ENCODE measurements around the gene CXorf49B. TPM values are rescaled to one million over a fixed set of nuclear protein-coding genes. Genes with fewer than 3 reads are reported as not detected.
"Not testable (repeated sequence)": the region's sequence is repeated elsewhere in the genome, so short reads cannot be mapped to it uniquely, and the experiment has no call there.

The CXorf49B gene
- total RNA-seq, 1 donor from 2014 or later, result not detected

DNA sequence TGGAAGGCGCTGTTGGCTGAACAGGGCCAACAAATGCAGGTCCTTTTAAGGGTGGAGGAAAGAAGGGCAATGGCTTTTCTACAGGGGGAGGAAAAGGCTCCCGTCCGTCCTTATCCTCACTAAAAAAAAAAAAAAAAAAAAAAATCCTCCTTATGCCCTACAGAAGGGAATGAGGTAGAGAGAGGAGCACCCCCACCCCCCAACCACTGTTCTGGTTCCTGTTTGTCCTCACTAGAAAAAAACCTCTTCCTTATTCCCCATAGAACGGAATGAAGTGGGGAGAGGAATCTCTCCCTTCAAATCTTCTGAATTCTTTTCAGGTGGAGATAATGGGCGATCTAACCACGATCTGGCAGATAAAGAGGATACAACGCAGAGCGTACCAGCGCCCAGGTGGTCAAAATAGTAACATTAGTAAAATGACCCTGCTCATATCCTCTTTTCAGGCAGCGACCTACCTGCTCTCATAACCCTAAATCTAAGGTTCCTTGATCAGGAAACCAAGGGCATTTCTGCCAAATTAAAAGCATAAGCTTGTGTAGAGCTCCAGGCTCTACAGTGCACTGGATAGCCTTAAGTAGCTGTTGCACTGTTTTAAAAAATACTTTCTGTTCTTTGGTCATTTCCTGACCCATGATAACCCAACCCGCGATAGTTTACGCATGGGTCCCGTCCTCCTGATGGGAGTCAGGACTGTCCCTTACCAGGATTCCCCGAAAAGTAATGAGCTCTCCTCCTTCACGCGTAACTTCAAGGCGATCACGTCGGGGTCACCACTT lies 20.6 kb downstream of the CXorf49B start:
- H3K9me3 Mint-ChIP-seq; H3K27ac Mint-ChIP-seq; intact Hi-C loops (cut with micrococcal nuclease); H3K4me1 Mint-ChIP-seq; H3K27me3 Mint-ChIP-seq; DNase-seq; H3K4me3 Mint-ChIP-seq; H3K36me3 Mint-ChIP-seq (ENCODE audit: low read depth): not testable (repeated sequence)

DNA sequence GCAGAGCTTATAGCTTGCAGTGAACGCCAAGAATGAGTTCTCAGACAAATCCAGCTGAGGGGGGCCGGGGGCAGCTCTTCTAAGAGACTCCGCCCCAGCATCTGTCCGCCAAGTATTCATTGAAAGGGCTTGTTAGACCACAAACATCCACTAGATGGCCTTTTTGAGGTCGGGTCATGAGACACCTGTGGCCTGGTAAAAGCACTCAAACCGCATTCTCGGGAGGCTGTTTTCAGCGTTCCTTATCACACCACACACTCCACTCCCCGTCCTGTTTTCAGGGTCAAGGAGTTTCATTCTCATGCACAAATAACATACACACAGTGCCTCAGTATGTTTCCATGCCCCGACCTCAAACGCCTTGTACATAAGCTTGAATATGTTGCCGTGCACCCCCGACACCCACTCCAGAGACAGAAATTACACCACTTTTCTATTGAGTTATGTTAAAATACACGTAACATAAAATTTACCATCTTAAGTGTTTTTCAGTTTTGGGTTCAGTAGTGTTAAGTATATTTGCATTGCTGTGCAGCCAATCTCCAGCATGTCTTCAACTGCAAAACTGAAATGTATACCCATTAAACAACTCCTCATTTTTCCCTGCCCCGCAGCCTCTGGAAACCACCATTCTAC lies 21.3 kb downstream of the CXorf49B start:
- H3K4me1 Mint-ChIP-seq; H3K9me3 Mint-ChIP-seq; DNase-seq; H3K4me3 Mint-ChIP-seq; intact Hi-C loops (cut with micrococcal nuclease); H3K36me3 Mint-ChIP-seq (ENCODE audit: low read depth); H3K27ac Mint-ChIP-seq; H3K27me3 Mint-ChIP-seq: not testable (repeated sequence)

GRCh38 chrX:71806450-71806849 lies 43.3 kb downstream of the CXorf49B start:
- H3K36me3 Mint-ChIP-seq (ENCODE audit: low read depth); H3K4me1 Mint-ChIP-seq; H3K27ac Mint-ChIP-seq; intact Hi-C loops (cut with micrococcal nuclease); H3K4me3 Mint-ChIP-seq; H3K9me3 Mint-ChIP-seq; DNase-seq; H3K27me3 Mint-ChIP-seq: not testable (repeated sequence)

GRCh38 chrX:71809886-71810285 lies 46.7 kb downstream of the CXorf49B start:
- Mint-ChIP-seq H3K9me3 (no peaks in the 10 kb centered on the region), H3K36me3 (ENCODE audit: low read depth) (no peaks in the 10 kb centered on the region), H3K4me3 (no peak overlapping the region), H3K4me1 (no peaks in the 10 kb centered on the region), H3K27ac (no peak overlapping the region), H3K27me3 (no peaks in the 10 kb centered on the region)
- intact Hi-C loops (cut with micrococcal nuclease), result no loop called here
- no peak for DNase-seq

DNA sequence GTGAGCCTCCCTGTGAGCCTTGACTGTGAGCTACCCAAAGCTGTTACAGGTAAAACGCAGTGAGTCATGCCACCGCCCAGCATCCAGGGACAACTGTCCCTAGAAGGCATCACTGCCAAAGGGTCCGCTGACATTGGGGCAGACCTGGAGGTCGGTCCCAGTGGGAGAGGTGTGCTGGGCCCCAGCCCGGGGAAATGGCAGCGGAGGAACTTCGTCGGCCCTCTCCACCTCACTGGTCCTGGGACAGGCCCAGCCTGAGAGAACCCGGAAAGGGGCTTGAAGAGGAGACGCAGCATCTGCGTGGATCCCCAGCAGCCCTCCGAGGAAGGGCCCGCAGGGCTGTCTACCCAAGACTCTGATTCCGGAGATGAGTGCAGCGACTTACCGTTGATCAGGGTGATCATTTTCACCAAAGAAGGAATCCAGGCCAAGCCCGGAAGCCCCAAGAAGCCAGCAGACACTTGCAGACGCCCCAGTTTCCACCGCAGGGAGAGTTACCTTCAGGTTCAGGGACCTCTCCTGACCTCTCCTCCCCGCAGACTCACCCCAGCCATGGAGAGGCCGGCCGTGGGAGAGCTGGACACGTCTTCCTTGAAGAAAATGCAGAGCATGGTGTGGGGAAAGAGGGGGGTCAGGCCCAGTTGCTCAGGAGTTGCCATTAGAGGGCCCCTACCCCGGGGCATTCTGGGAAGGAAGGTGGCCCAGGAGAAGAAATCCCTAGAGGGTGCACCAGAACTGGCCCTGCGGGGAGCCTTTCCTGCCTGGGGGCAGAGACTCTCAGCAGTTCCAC lies 51.2 kb downstream of the CXorf49B start:
- H3K27ac Mint-ChIP-seq, result no peak overlapping the region
- no peaks in the 10 kb centered on the region for H3K36me3 Mint-ChIP-seq (ENCODE audit: low read depth)
- no peak overlapping the region for H3K4me3 Mint-ChIP-seq
- no peak for DNase-seq
- H3K9me3 Mint-ChIP-seq, result no peaks in the 10 kb centered on the region
- intact Hi-C loops (cut with micrococcal nuclease), result no loop called here
- H3K4me1 Mint-ChIP-seq, result no peaks in the 10 kb centered on the region
- peaks cover 3% of the 10 kb centered on the region for H3K27me3 Mint-ChIP-seq

GRCh38 chrX:71815121-71815905 lies 52.2 kb downstream of the CXorf49B start:
- H3K36me3 Mint-ChIP-seq (ENCODE audit: low read depth), result no peaks in the 10 kb centered on the region
- H3K4me3 Mint-ChIP-seq, result no peak overlapping the region

DNA sequence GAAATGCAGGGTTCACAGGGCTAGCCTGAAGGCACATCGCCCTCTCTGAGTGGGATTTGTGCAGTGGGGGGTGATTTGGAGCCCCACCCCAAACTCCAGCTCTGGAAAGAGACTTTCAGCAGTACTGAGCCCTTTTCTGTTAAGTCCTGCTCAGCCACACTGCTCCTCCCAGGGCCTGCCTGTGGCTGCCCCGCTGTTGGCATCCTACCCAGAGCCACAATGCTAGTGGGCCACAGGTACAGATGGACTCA lies 52.7 kb downstream of the CXorf49B start:
- H3K27me3 Mint-ChIP-seq, result peaks cover 5% of the 10 kb centered on the region
- intact Hi-C loops (cut with micrococcal nuclease), result no loop called here
- H3K27ac Mint-ChIP-seq, result no peak overlapping the region
- no peak for DNase-seq
- no peak overlapping the region for H3K4me3 Mint-ChIP-seq
- no peaks in the 10 kb centered on the region for H3K9me3 Mint-ChIP-seq
- H3K4me1 Mint-ChIP-seq, result no peaks in the 10 kb centered on the region
- no peaks in the 10 kb centered on the region for H3K36me3 Mint-ChIP-seq (ENCODE audit: low read depth)

More at GRCh38 chrX:71815121-71815905, 52.2 kb downstream of the CXorf49B start:
- Mint-ChIP-seq H3K27ac (no peak overlapping the region), H3K4me1 (no peaks in the 10 kb centered on the region), H3K9me3 (no peaks in the 10 kb centered on the region), H3K27me3 (peaks cover 5% of the 10 kb centered on the region)
- intact Hi-C loops (cut with micrococcal nuclease), result no loop called here
- no peak for DNase-seq

Other genes with a start within 250 kb of the CXorf49B start
- gene OGT, start 230.2 kb upstream of the CXorf49B start, total RNA-seq, result 284 and 301 TPM in 2 replicates
- gene GCNA, start 184.9 kb upstream of the CXorf49B start, total RNA-seq, result 3.3 and 4.5 TPM in 2 replicates
- 34.5 and 35.2 TPM in 2 replicates for gene CXCR3, start 144.8 kb upstream of the CXorf49B start, total RNA-seq
- not detected in 2 replicates for gene CXorf49, start 45.1 kb upstream of the CXorf49B start, total RNA-seq
- gene NHSL2, start 147.5 kb downstream of the CXorf49B start, total RNA-seq, result 0.07 and 0.19 TPM in 2 replicates